GM12874 (cell line): Measurements from ENCODE around the gene BCL11A.

Experiments
- CTCF ChIP-seq: IDR thresholded peaks from 2 replicates; pipeline ENCODE4 v1.5.1; 2011; ENCODE audit warnings: low read depth, mild to moderate bottlenecking, control low read depth, low read length, moderate library complexity; ENCODE audit not compliant: insufficient read depth

BCL11A gene

GRCh38 chr2:60412620-60413019 lies 140.8 kb downstream of the BCL11A start:
- TF ChIP-seq CTCF, result no peak

- TF ChIP-seq CTCF, result no peak
Observed at GRCh38 chr2:60412027-60412426, 141.4 kb downstream of the BCL11A start.

GRCh38 chr2:60411295-60411694 lies 142.2 kb downstream of the BCL11A start:
- TF ChIP-seq CTCF, result no peak

- TF ChIP-seq CTCF, result no peak
Observed at GRCh38 chr2:60410456-60411146, 142.9 kb downstream of the BCL11A start.

GRCh38 chr2:60409531-60409871 lies 144.0 kb downstream of the BCL11A start:
- no peak for TF ChIP-seq CTCF

- no peak for TF ChIP-seq CTCF
Observed at GRCh38 chr2:60408811-60409530, 144.5 kb downstream of the BCL11A start.

- TF ChIP-seq CTCF, result no peak
Observed at GRCh38 chr2:60408207-60408606, 145.2 kb downstream of the BCL11A start.
